Right ventricle myocardium inferior (tissue), 1 donor: ENCODE results near the gene ESD. TPM values are rescaled to one million over a fixed set of nuclear protein-coding genes. Genes with fewer than 3 reads are reported as not detected.
A peak's percentile ranks its signal among the peaks of the same experiment; 100 is the strongest.
"Not testable (repeated sequence)": the region's sequence is repeated elsewhere in the genome, so short reads cannot be mapped to it uniquely, and the experiment has no call there.

Experiments used
- ATAC-seq: fragments of 200-7000 bp; cut with Tn5 transposase; one replicate; pipeline ENCODE4 v1.9.1; 2020; ENCODE audit warnings: mild to moderate bottlenecking, moderate library complexity
- DNase-seq: peaks from one replicate; pipeline ENCODE4 v3.0.0; 2021; ENCODE audit errors: missing footprints
- intact Hi-C: fragments of 100-400 bp; cut with DNase I; formaldehyde crosslinking; loops from one replicate; pipeline ENCODE4 v1.11.0; 2022
- long read RNA-seq: library from polyadenylated mRNA; unstranded; transcript quantifications from one replicate; pipeline ENCODE4 v2.0.0, GENCODE V29; 2021
- total RNA-seq: library from RNA; stranded (reverse); fragmentation: NEBNext Ultra II Directional; extraction: Animal tissue kit (Norgen Biotek cat#: 25700); gene quantifications from one replicate; pipeline ENCODE4 v1.2.1, GENCODE V29; 2021
- donor health status: DM: no; HTN: yes; CAD: no; lungs with severe emphysema.

Gene ESD
- 106 TPM for total RNA-seq
- long read RNA-seq, transcript ESD-202 (10 exons, 1,192 nt): major isoform, 26 of 37 reads
- long read RNA-seq, partial matches to known transcripts: 8 of 37 reads
- long read RNA-seq, other reads (novel, unspliced or antisense): 3 of 37 reads

- DNase-seq (peak; percentile 97), ATAC-seq (peak; percentile 100)
- intact Hi-C loops: loop anchor here (5.0 kb wide), 1 partner anchor 244 kb away; the partner anchor contains the start of gene LRCH1
These were observed at the start of gene ESD for GRCh38 chr13:46796515-46797474. TSS of gene ESD (minus strand) at chr13:46797161. CDS start at chr13:46791413, 5,748 bp downstream.

- ATAC-seq (no peak), DNase-seq (no peak)
- intact Hi-C loops: no loop called here
These were observed 49.8 kb upstream of the ESD start for GRCh38 chr13:46846726-46847125.

GRCh38 chr13:46845146-46845545 is 48.2 kb upstream of the ESD start:
- DNase-seq (no peak), ATAC-seq (no peak)
- intact Hi-C loops: no loop called here

- no peak for DNase-seq
- no peak for ATAC-seq
- intact Hi-C loops: no loop called here
These were observed 47.5 kb upstream of the ESD start for GRCh38 chr13:46844431-46844830.

- DNase-seq (no peak), ATAC-seq (no peak)
- intact Hi-C loops: no loop called here
These were observed 42.4 kb upstream of the ESD start for GRCh38 chr13:46839399-46839798.

- DNase-seq: no peak
- ATAC-seq: no peak
- intact Hi-C loops: loop anchor here (5.0 kb wide), 1 partner anchor 938 kb away; no protein-coding TSS in a partner anchor
These were observed 37.7 kb upstream of the ESD start for GRCh38 chr13:46834657-46835056.

GRCh38 chr13:46831588-46832194 is 34.7 kb upstream of the ESD start:
- intact Hi-C loops: loop anchor here (5.0 kb wide), 1 partner anchor 941 kb away; no protein-coding TSS in a partner anchor
- ATAC-seq (no peak), DNase-seq (no peak)

GRCh38 chr13:46830405-46831005 is 33.5 kb upstream of the ESD start:
- ATAC-seq (no peak), DNase-seq (no peak)
- intact Hi-C loops: loop anchor here (5.0 kb wide), 1 partner anchor 942 kb away; no protein-coding TSS in a partner anchor

GRCh38 chr13:46822551-46822950 is 25.6 kb upstream of the ESD start:
- intact Hi-C loops: no loop called here
- DNase-seq: no peak
- ATAC-seq: no peak

- DNase-seq: peak; percentile 53
- intact Hi-C loops: no loop called here
- no peak for ATAC-seq
These were observed 21.0 kb upstream of the ESD start for GRCh38 chr13:46817838-46818476.

GRCh38 chr13:46817095-46817494 is 20.1 kb upstream of the ESD start:
- intact Hi-C loops: no loop called here
- ATAC-seq (no peak), DNase-seq (no peak)

GRCh38 chr13:46816371-46816770 is 19.4 kb upstream of the ESD start:
- DNase-seq (no peak), ATAC-seq (no peak)
- intact Hi-C loops: no loop called here

GRCh38 chr13:46812301-46812797 is 15.4 kb upstream of the ESD start:
- intact Hi-C loops: no loop called here
- DNase-seq (no peak), ATAC-seq (no peak)

GRCh38 chr13:46810440-46810839 is 13.5 kb upstream of the ESD start:
- ATAC-seq: no peak
- intact Hi-C loops: no loop called here
- no peak for DNase-seq

- DNase-seq, ATAC-seq, intact Hi-C loops: not testable (repeated sequence)
These were observed 8.0 kb upstream of the ESD start for GRCh38 chr13:46804921-46805320.

GRCh38 chr13:46804391-46804815 is 7.4 kb upstream of the ESD start:
- no peak for DNase-seq
- intact Hi-C loops: no loop called here
- no peak for ATAC-seq

GRCh38 chr13:46803586-46803985 is 6.6 kb upstream of the ESD start:
- intact Hi-C loops: no loop called here
- ATAC-seq: no peak
- no peak for DNase-seq

- intact Hi-C loops: no loop called here
- DNase-seq (no peak), ATAC-seq (no peak)
These were observed 4.9 kb upstream of the ESD start for GRCh38 chr13:46801858-46802257.
